Stimulated activated CD4-positive, alpha-beta T cell treated with anti-CD3 and anti-CD28 coated beads, Interleukin-1b, Interleukin-23, amount 100 ng/mL, for 48 hours (primary cell): ENCODE results near the gene WDR70.

Experiments
- DNase-seq: peaks from one replicate; pipeline ENCODE4 v3.0.0-alpha.2; 2020

WDR70 gene

GRCh38 chr5:37730896-37731455, 351.9 kb downstream of the WDR70 start:
- DNase-seq: no peak

- no peak for DNase-seq
Measured at GRCh38 chr5:37734114-37734513, 355.0 kb downstream of the WDR70 start.

- no peak for DNase-seq
Measured at GRCh38 chr5:37735649-37736347, 356.7 kb downstream of the WDR70 start.

- DNase-seq: no peak
Measured at GRCh38 chr5:37736397-37736796, 357.3 kb downstream of the WDR70 start.

- no peak for DNase-seq
Measured at GRCh38 chr5:37737326-37738056, 358.4 kb downstream of the WDR70 start.

- no peak for DNase-seq
Measured at GRCh38 chr5:37738057-37738691, 359.1 kb downstream of the WDR70 start.

GRCh38 chr5:37738865-37739488, 359.9 kb downstream of the WDR70 start:
- no peak for DNase-seq

GRCh38 chr5:37739817-37740261, 360.7 kb downstream of the WDR70 start:
- DNase-seq: no peak

- DNase-seq: no peak
Measured at GRCh38 chr5:37740331-37741066, 361.4 kb downstream of the WDR70 start.

GRCh38 chr5:37742111-37742510, 363.0 kb downstream of the WDR70 start:
- no peak for DNase-seq

GRCh38 chr5:37751227-37751626, 372.1 kb downstream of the WDR70 start:
- DNase-seq: no peak

GRCh38 chr5:37754976-37755375, 375.9 kb downstream of the WDR70 start:
- DNase-seq: no peak

GRCh38 chr5:37755581-37755980, 376.5 kb downstream of the WDR70 start:
- DNase-seq: no peak

GRCh38 chr5:37756248-37756647, 377.1 kb downstream of the WDR70 start:
- no peak for DNase-seq

- DNase-seq: no peak
Measured at GRCh38 chr5:37757980-37758582, 379.0 kb downstream of the WDR70 start.

- no peak for DNase-seq
Measured at GRCh38 chr5:37767251-37767650, 388.1 kb downstream of the WDR70 start.

- no peak for DNase-seq
Measured at GRCh38 chr5:37767961-37768360, 388.8 kb downstream of the WDR70 start.

- no peak for DNase-seq
Measured at GRCh38 chr5:37768371-37768770, 389.3 kb downstream of the WDR70 start.

- no peak for DNase-seq
Measured at GRCh38 chr5:37769108-37769507, 390.0 kb downstream of the WDR70 start.

- DNase-seq: no peak
Measured at GRCh38 chr5:37769840-37770239, 390.7 kb downstream of the WDR70 start.

GRCh38 chr5:37770786-37771185, 391.7 kb downstream of the WDR70 start:
- DNase-seq: no peak

GRCh38 chr5:37771203-37771611, 392.1 kb downstream of the WDR70 start:
- no peak for DNase-seq
